ENCODE data around the gene CDKAL1.

Gene CDKAL1

GRCh38 chr6:20946890-20947289 lies 412.6 kb downstream of the CDKAL1 start:
- no peak for ATAC-seq
- TF ChIP-seq OSR1 (CRISPR knock-in tag; IDR thresholded peaks at IDR 0.05) (no peak), ZFP3 (CRISPR knock-in tag; IDR thresholded peaks at IDR 0.05) (no peak), ZNF70 (CRISPR knock-in tag; IDR thresholded peaks at IDR 0.05) (no peak), PPARA (CRISPR knock-in tag; IDR thresholded peaks at IDR 0.05; ENCODE audit: borderline replicate concordance) (no peak), ARNTL (CRISPR knock-in tag; IDR thresholded peaks at IDR 0.05; ENCODE audit: borderline replicate concordance, low read depth) (no peak), CREB5 (CRISPR knock-in tag; IDR thresholded peaks at IDR 0.05; ENCODE audit: low read depth) (no peak), GLIS3 (CRISPR knock-in tag; IDR thresholded peaks at IDR 0.05) (no peak), ESRRG (CRISPR knock-in tag; IDR thresholded peaks at IDR 0.05) (no peak), SNAI2 (CRISPR knock-in tag; IDR thresholded peaks at IDR 0.05) (no peak), POU6F1 (CRISPR knock-in tag; IDR thresholded peaks at IDR 0.05; ENCODE audit: borderline replicate concordance, low read depth) (no peak), TCF4 (CRISPR knock-in tag; IDR thresholded peaks at IDR 0.05; ENCODE audit: borderline replicate concordance) (no peak), ZC3H10 (CRISPR knock-in tag; IDR thresholded peaks at IDR 0.05) (no peak), BACH2 (CRISPR knock-in tag; IDR thresholded peaks at IDR 0.05; ENCODE audit: borderline replicate concordance) (no peak)

- no peak for TF ChIP-seq POU6F1 (CRISPR knock-in tag; IDR thresholded peaks at IDR 0.05; ENCODE audit: borderline replicate concordance, low read depth)
- TF ChIP-seq SNAI2 (CRISPR knock-in tag; IDR thresholded peaks at IDR 0.05) = no peak
- no peak for TF ChIP-seq PATZ1 (CRISPR knock-in tag; IDR thresholded peaks at IDR 0.05; ENCODE audit: borderline replicate concordance)
- TF ChIP-seq ARNTL (CRISPR knock-in tag; IDR thresholded peaks at IDR 0.05; ENCODE audit: borderline replicate concordance, low read depth) = no peak
- TF ChIP-seq RARB (CRISPR knock-in tag; IDR thresholded peaks at IDR 0.05) = no peak
- no peak for TF ChIP-seq CSRNP3 (CRISPR knock-in tag; IDR thresholded peaks at IDR 0.05)
- ATAC-seq = no peak
Measured at GRCh38 chr6:20947977-20948376, 413.7 kb downstream of the CDKAL1 start.

GRCh38 chr6:20948556-20948955 lies 414.3 kb downstream of the CDKAL1 start:
- ATAC-seq = no peak
- TF ChIP-seq PPARA (CRISPR knock-in tag; IDR thresholded peaks at IDR 0.05; ENCODE audit: borderline replicate concordance) (no peak), BACH2 (CRISPR knock-in tag; IDR thresholded peaks at IDR 0.05; ENCODE audit: borderline replicate concordance) (no peak), POU6F1 (CRISPR knock-in tag; IDR thresholded peaks at IDR 0.05; ENCODE audit: borderline replicate concordance, low read depth) (no peak), CSDC2 (CRISPR knock-in tag; IDR thresholded peaks at IDR 0.05) (no peak), TOX (CRISPR knock-in tag; IDR thresholded peaks at IDR 0.05; ENCODE audit: borderline replicate concordance) (no peak), ZC3H10 (CRISPR knock-in tag; IDR thresholded peaks at IDR 0.05) (no peak), ZNF565 (CRISPR knock-in tag; conservative IDR thresholded peaks at IDR 0.05; ENCODE audit: low read depth) (no peak), TSHZ2 (CRISPR knock-in tag; IDR thresholded peaks at IDR 0.05) (no peak), GLIS3 (CRISPR knock-in tag; IDR thresholded peaks at IDR 0.05) (no peak), SNAI2 (CRISPR knock-in tag; IDR thresholded peaks at IDR 0.05) (no peak), PATZ1 (CRISPR knock-in tag; IDR thresholded peaks at IDR 0.05; ENCODE audit: borderline replicate concordance) (no peak), RARB (CRISPR knock-in tag; IDR thresholded peaks at IDR 0.05) (no peak), ZFP3 (CRISPR knock-in tag; IDR thresholded peaks at IDR 0.05) (no peak), OSR1 (CRISPR knock-in tag; IDR thresholded peaks at IDR 0.05) (no peak), TCF4 (CRISPR knock-in tag; IDR thresholded peaks at IDR 0.05; ENCODE audit: borderline replicate concordance) (no peak), ZNF70 (CRISPR knock-in tag; IDR thresholded peaks at IDR 0.05) (no peak)

Measured in SK-N-SH treated with all-trans-retinoic acid at 6 μM for 48 hours (cell line).